GM21526 (cell line): ENCODE measurements around the gene TAF7.
"Not testable (repeated sequence)": the region's sequence is repeated elsewhere in the genome, so short reads cannot be mapped to it uniquely, and the experiment has no call there.

Experiments used
- ATAC-seq: cut with Tn5 transposase; IDR thresholded peaks from one replicate; pipeline ENCODE4 v1.9.1; 2021; ENCODE audit warnings: moderate library complexity; ENCODE audit not compliant: unreplicated experiment, low FRiP score

Gene TAF7

DNA sequence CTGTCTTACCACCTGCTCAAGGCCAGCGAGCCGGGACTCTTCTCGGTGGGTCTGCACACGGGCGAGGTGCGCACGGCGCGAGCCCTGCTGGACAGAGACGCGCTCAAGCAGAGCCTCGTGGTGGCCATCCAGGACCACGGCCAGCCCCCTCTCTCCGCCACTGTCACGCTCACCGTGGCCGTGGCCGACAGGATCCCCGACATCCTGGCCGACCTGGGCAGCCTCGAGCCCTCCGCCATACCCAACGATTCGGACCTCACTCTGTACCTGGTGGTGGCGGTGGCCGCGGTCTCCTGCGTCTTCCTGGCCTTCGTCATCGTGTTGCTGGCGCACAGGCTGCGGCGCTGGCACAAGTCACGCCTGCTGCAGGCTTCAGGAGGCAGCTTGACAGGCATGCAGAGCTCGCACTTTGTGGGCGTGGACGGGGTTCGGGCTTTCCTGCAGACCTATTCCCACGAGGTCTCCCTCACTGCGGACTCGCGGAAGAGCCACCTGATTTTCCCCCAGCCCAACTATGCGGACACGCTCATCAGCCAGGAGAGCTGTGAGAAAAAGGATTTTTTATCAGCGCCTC lies 20.3 kb upstream of the TAF7 start:
- ATAC-seq: not testable (repeated sequence)

DNA sequence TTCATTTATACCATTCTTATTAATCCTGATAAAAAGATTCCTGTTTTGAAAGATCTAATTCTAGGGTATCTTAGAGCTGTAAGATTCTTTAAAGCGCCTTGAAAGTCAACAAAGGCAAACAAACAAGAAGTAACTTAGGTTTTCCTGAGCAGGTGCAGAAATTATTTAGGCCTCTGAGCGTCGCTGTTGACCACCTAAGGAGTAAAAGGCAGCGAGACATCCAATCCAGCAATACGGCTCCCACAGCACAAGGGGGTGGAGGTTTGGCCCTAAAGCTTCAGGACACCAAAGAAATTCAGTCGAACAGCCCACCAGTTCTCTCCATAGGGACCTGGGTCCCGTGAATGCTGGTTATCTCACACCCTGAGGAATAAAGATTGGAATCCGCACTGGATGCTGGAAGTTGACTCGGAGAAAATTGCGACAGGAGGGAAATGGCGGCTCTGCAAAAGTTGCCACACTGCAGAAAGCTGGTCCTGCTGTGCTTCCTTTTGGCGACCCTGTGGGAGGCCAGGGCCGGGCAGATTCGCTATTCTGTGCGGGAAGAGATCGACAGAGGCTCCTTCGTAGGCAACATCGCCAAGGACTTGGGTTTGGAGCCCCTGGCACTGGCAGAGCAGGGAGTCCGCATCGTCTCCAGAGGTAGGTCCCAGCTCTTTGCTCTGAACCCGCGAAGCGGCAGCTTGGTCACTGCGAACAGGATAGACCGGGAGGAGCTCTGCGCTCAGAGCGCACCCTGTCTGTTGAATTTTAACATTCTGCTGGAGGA lies 18.1 kb upstream of the TAF7 start, which contains the start of gene PCDHGA2:
Gene PCDHGA2, plus strand, starts transcription at position 223 of the 769 bp plus-strand sequence.
- ATAC-seq: no peak

- ATAC-seq: not testable (repeated sequence)
These were observed 12.0 kb upstream of the TAF7 start for GRCh38 chr5:141332571-141332970.

DNA sequence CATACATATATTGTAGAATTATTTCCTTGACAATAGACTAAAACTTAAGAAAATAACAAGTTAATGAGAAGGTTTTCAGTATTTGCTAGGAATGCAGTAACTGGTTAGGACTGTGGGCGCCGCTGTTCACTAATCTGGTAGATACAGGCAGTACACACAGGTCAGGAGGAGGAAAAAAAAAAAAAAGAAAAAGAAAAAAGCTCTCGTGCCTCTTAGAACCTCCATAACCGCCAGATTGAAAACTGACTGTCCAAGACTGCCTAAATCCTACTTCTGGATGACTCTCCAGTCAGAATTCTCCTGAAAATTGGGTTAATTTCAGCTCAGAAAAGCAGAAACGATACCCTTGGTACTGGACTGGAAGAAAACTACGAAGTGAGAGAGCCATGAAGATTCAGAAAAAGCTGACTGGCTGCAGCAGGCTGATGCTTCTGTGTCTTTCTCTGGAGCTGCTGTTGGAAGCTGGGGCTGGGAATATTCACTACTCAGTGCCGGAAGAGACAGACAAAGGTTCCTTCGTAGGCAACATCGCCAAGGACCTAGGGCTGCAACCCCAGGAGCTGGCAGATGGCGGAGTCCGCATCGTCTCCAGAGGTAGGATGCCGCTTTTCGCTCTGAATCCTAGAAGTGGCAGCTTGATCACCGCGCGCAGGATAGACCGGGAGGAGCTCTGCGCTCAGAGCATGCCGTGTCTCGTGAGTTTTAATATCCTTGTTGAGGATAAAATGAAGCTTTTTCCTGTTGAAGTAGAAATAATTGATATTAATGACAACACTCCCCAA lies 9.9 kb upstream of the TAF7 start, which contains the start of gene PCDHGA1:
Gene PCDHGA1, plus strand, starts transcription at position 216 of the 782 bp plus-strand sequence.
- no peak for ATAC-seq

- no peak for ATAC-seq
These were observed 7.6 kb upstream of the TAF7 start for GRCh38 chr5:141328231-141328630.

- ATAC-seq: peak; percentile 77
These were observed 5.7 kb upstream of the TAF7 start for GRCh38 chr5:141326088-141326854.

- no peak for ATAC-seq
These were observed 1.7 kb upstream of the TAF7 start for GRCh38 chr5:141322261-141322660.

- ATAC-seq: no peak
These were observed 885 bp downstream of the TAF7 start for GRCh38 chr5:141319699-141320098.

GRCh38 chr5:141319202-141319601 lies 1.4 kb downstream of the TAF7 start:
- no peak for ATAC-seq

- ATAC-seq: not testable (repeated sequence)
These were observed 3.6 kb downstream of the TAF7 start for GRCh38 chr5:141316963-141317362.

DNA sequence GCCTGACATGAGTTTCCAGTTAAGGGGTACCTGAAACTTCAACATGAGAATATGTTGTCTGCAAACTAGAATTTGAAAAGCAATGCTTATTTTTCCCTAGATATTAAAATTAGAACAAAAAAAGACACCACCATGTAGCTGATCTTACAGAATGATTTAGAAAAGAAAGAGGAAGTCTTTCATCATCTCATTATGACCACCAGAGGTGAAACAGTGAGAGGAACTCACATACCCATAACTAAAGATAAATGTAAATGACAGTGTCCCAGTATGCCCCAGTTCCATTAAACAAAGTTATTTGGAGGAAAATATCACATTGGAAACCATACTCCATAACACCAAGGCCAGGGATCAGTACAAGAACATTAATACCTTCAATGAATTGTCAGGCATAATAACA lies 6.9 kb downstream of the TAF7 start:
- no peak for ATAC-seq

GRCh38 chr5:141306630-141307029 lies 14.0 kb downstream of the TAF7 start:
- no peak for ATAC-seq

DNA sequence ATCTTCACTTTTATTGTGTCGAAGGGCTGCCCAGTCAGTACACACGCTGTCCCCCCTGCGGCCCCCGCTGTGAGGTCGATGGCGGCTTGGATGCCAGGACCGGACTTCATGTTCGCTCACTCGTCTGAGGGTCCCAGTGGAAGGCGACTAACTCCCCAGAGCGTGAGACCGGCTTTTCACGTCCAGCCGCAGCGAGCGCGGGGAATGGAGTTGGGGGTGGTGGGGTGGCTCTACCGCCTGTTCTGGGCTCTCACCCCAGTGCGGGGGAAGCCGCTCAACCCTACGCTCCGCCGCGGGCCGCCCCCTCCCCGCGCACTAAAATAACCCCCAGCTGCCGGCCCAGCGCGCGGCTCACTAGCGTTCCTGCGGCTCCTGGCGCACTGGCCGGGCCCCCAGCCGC lies 16.8 kb downstream of the TAF7 start, which contains the start of gene SLC25A2:
Gene SLC25A2, minus strand, starts transcription at position 294 of the 400 bp plus-strand sequence. Its CDS starts 184 bp downstream, at position 110.
- no peak for ATAC-seq

DNA sequence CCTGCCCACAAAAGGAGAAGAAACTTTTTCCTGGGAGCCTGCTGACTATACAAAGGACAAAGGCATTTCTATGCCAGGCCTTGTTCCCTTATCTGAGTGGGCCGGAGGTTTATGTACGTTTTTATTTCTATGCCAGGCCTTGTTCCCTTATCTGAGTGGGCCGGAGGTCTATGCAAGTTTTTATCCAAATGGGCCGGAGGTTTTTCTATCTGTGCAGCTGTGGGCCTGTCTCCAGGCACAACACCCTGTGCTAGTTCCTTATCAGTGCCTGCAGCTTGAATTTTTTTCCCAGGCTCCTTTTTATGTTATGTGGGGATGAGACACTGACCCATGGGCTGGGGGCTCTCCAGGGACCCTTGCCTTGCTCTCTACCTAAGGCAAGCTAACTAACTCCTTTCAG lies 22.2 kb downstream of the TAF7 start:
- ATAC-seq: no peak

GRCh38 chr5:141272906-141273305 lies 47.7 kb downstream of the TAF7 start:
- no peak for ATAC-seq

- ATAC-seq: no peak
These were observed 51.4 kb downstream of the TAF7 start for GRCh38 chr5:141269195-141269594.
